T-helper 22 cell (primary cell): ENCODE results near the gene GTPBP6.
"Not testable (repeated sequence)": the region's sequence is repeated elsewhere in the genome, so short reads cannot be mapped to it uniquely, and the experiment has no call there.

ENCODE experiments used
- DNase-seq: peaks from one replicate; pipeline ENCODE4 v3.0.0-alpha.2; 2020; ENCODE audit warnings: low read depth

GTPBP6 gene

GRCh38 chrX:316351-317325 is 2.0 kb downstream of the GTPBP6 start:
- DNase-seq = no peak

- DNase-seq = no peak
Observed at GRCh38 chrX:314781-315595, 3.6 kb downstream of the GTPBP6 start.

- DNase-seq = no peak
Observed at GRCh38 chrX:314049-314448, 4.5 kb downstream of the GTPBP6 start.

GRCh38 chrX:313546-313945 is 5.0 kb downstream of the GTPBP6 start:
- DNase-seq = no peak

- no peak for DNase-seq
Observed at GRCh38 chrX:312621-313331, 5.8 kb downstream of the GTPBP6 start.

GRCh38 chrX:311156-312129 is 7.2 kb downstream of the GTPBP6 start:
- no peak for DNase-seq

- DNase-seq = no peak
Observed at GRCh38 chrX:310621-311155, 7.9 kb downstream of the GTPBP6 start.

- DNase-seq = no peak
Observed at GRCh38 chrX:308821-309520, 9.6 kb downstream of the GTPBP6 start.

GRCh38 chrX:307261-308111 is 11.1 kb downstream of the GTPBP6 start:
- DNase-seq = no peak

GRCh38 chrX:306614-307251 is 11.9 kb downstream of the GTPBP6 start:
- not testable (repeated sequence) for DNase-seq

- DNase-seq = not testable (repeated sequence)
Observed at GRCh38 chrX:305781-306613, 12.6 kb downstream of the GTPBP6 start.

GRCh38 chrX:302975-303374 is 15.6 kb downstream of the GTPBP6 start:
- DNase-seq = no peak

GRCh38 chrX:300334-300733 is 18.3 kb downstream of the GTPBP6 start:
- DNase-seq = no peak

GRCh38 chrX:298993-299392 is 19.6 kb downstream of the GTPBP6 start:
- no peak for DNase-seq

- no peak for DNase-seq
Observed at GRCh38 chrX:295136-295535, 23.5 kb downstream of the GTPBP6 start.

GRCh38 chrX:292900-293897 is 25.4 kb downstream of the GTPBP6 start:
- no peak for DNase-seq
